Measurements from ENCODE around the gene PROP1.

Gene PROP1

GRCh38 chr5:177992466-177992865 lies 3.6 kb downstream of the PROP1 start:
- peaks cover 0 to 43% of the 10 kb centered on the region in 2 experiments for H3K27me3 ChIP-seq (ENCODE audit: control insufficient read depth in 1 of 2, insufficient read depth in 1 of 2, low read length in 2 of 2)
- no peak overlapping the region for H3K4me2 ChIP-seq (ENCODE audit: low read length, poor library complexity, severe bottlenecking)
- WGBS = 78% methylated on average over 6 of the region's 6 CpGs

DNA sequence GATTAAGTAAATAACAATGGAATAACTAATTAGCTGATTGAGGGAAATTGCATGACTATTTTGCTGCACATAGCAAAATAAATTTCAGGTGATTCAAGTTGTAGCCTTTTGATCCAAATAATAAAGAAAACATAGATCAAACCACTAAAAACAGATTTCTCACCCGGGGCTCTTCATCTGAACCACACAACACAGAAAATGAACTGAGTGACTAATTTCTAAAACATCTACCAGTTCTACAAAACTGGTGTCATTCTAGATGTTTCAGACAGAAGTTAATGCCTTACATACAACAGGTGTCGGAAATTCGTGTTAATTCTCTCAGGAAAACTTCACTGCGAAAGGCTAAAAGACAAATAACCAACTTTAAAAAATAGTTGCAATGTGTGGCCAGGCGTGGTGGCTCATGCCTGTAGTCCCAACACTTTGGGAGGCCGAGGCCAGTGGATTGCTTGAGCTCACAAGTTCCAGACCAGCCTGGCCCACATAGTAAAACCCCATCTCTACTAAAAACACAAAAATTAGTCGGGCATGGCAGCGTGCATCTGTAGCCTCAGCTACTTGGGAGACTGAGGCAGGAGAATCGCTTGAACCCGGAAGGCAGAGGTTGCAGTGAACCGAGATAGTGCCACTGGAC lies 6.9 kb downstream of the PROP1 start:
- no peak overlapping the region for H3K4me2 ChIP-seq (ENCODE audit: low read length, poor library complexity, severe bottlenecking)
- no peak overlapping the region for H3K4ac ChIP-seq (ENCODE audit: low read depth in 1 of 2, low read length in 2 of 2)
- H2BK12ac ChIP-seq (ENCODE audit: low read length in 2 of 2) = no peak overlapping the region
- H4K91ac ChIP-seq (ENCODE audit: low read length) = no peak overlapping the region
- no peak overlapping the region for H2AK5ac ChIP-seq (ENCODE audit: low read length, severe bottlenecking)
- H3K36me3 ChIP-seq (ENCODE audit: control insufficient read depth in 1 of 2, insufficient read depth in 2 of 2, low read depth in 1 of 2, low read length in 2 of 2) = no peaks in the 10 kb centered on the region
- no peak overlapping the region for H3K27ac ChIP-seq (ENCODE audit: low read length, poor library complexity, severe bottlenecking)
- H3K23ac ChIP-seq (ENCODE audit: low read length in 2 of 2) = no peak overlapping the region
- no peak overlapping the region for H2AFZ ChIP-seq (ENCODE audit: low read depth, low read length)
- H3K9ac ChIP-seq (ENCODE audit: low read length) = no peak overlapping the region
- peaks cover 0 to 43% of the 10 kb centered on the region in 2 experiments for H3K27me3 ChIP-seq (ENCODE audit: control insufficient read depth in 1 of 2, insufficient read depth in 1 of 2, low read length in 2 of 2)
- H4K8ac ChIP-seq (ENCODE audit: low read length) = no peak overlapping the region
- WGBS = 88% methylated on average over 10 of the region's 11 CpGs
- H3K4me1 ChIP-seq (ENCODE audit: control insufficient read depth, insufficient read depth, low read depth, low read length) = no peaks in the 10 kb centered on the region
- no peak overlapping the region for H3K4me3 ChIP-seq (ENCODE audit: insufficient read depth in 1 of 2, low read depth in 1 of 2, low read length in 2 of 2)
- no peaks in the 10 kb centered on the region for H3K9me3 ChIP-seq (ENCODE audit: control insufficient read depth, low read length)
- no peak overlapping the region for H2BK120ac ChIP-seq (ENCODE audit: low read depth, low read length)
- no peak overlapping the region for H3K18ac ChIP-seq (ENCODE audit: low read depth in 1 of 2, low read length in 2 of 2)
- H3K14ac ChIP-seq (ENCODE audit: low read length in 2 of 2) = no peak overlapping the region
- no peak for DNase-seq
- no peak overlapping the region for H2BK5ac ChIP-seq (ENCODE audit: low read depth, low read length, poor library complexity, severe bottlenecking)
- no peak overlapping the region for H2BK15ac ChIP-seq (ENCODE audit: low read depth, poor library complexity, severe bottlenecking)
- H3K79me1 ChIP-seq (replicated peaks; ENCODE audit: low read length, poor library complexity, severe bottlenecking) = no peaks in the 10 kb centered on the region

More at GRCh38 chr5:177992466-177992865, 3.6 kb downstream of the PROP1 start:
- H2AFZ ChIP-seq (ENCODE audit: low read depth, low read length) = no peak overlapping the region
- no peak overlapping the region for H4K91ac ChIP-seq (ENCODE audit: low read length)
- no peaks in the 10 kb centered on the region for H3K9me3 ChIP-seq (ENCODE audit: control insufficient read depth, low read length)
- no peak overlapping the region for H3K4ac ChIP-seq (ENCODE audit: low read depth in 1 of 2, low read length in 2 of 2)
- no peak for DNase-seq
- no peak overlapping the region for H3K9ac ChIP-seq (ENCODE audit: low read length)
- no peak overlapping the region for H2BK15ac ChIP-seq (ENCODE audit: low read depth, poor library complexity, severe bottlenecking)
- H2BK12ac ChIP-seq (ENCODE audit: low read length in 2 of 2) = no peak overlapping the region
- H2AK5ac ChIP-seq (ENCODE audit: low read length, severe bottlenecking) = no peak overlapping the region
- no peak overlapping the region for H3K14ac ChIP-seq (ENCODE audit: low read length in 2 of 2)
- H2BK5ac ChIP-seq (ENCODE audit: low read depth, low read length, poor library complexity, severe bottlenecking) = no peak overlapping the region
- no peak overlapping the region for H3K23ac ChIP-seq (ENCODE audit: low read length in 2 of 2)
- no peaks in the 10 kb centered on the region for H3K36me3 ChIP-seq (ENCODE audit: control insufficient read depth in 1 of 2, insufficient read depth in 2 of 2, low read depth in 1 of 2, low read length in 2 of 2)
- H3K4me1 ChIP-seq (ENCODE audit: control insufficient read depth, insufficient read depth, low read depth, low read length) = peaks cover 3% of the 10 kb centered on the region
- H3K4me3 ChIP-seq (ENCODE audit: insufficient read depth in 1 of 2, low read depth in 1 of 2, low read length in 2 of 2) = no peak overlapping the region
- no peaks in the 10 kb centered on the region for H3K79me1 ChIP-seq (replicated peaks; ENCODE audit: low read length, poor library complexity, severe bottlenecking)
- no peak overlapping the region for H2BK120ac ChIP-seq (ENCODE audit: low read depth, low read length)
- H4K8ac ChIP-seq (ENCODE audit: low read length) = no peak overlapping the region
- no peak overlapping the region for H3K27ac ChIP-seq (ENCODE audit: low read length, poor library complexity, severe bottlenecking)
- no peak overlapping the region for H3K18ac ChIP-seq (ENCODE audit: low read depth in 1 of 2, low read length in 2 of 2)

DNA sequence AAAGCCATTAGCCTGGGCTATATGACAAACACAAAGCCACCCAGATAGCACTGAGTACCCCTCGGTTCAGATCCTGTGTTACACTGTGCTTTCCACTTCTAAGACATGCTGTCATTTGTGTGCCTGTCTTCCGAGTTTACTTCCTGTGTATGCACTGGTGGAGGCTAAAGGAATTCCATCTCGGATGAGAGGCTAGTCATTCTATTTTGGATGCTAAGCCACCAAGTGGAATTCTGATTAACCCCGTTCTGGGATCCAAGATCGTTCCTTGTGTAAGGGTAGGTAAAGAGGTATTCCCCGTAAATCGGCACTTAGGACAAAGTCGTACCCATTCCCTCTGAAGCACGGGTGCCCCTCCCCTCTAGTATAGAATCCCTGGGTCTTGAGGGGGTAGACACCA lies 8.7 kb downstream of the PROP1 start:
- no peak overlapping the region for H2AK5ac ChIP-seq (ENCODE audit: low read length, severe bottlenecking)
- DNase-seq = no peak
- H2AFZ ChIP-seq (ENCODE audit: low read depth, low read length) = no peak overlapping the region
- no peak overlapping the region for H4K91ac ChIP-seq (ENCODE audit: low read length)
- no peaks in the 10 kb centered on the region for H3K36me3 ChIP-seq (ENCODE audit: control insufficient read depth in 1 of 2, insufficient read depth in 2 of 2, low read depth in 1 of 2, low read length in 2 of 2)
- no peak overlapping the region for H3K27ac ChIP-seq (ENCODE audit: low read length, poor library complexity, severe bottlenecking)
- no peak overlapping the region for H2BK120ac ChIP-seq (ENCODE audit: low read depth, low read length)
- no peak overlapping the region for H2BK5ac ChIP-seq (ENCODE audit: low read depth, low read length, poor library complexity, severe bottlenecking)
- H3K9me3 ChIP-seq (ENCODE audit: control insufficient read depth, low read length) = no peaks in the 10 kb centered on the region
- peaks cover 0 to 52% of the 10 kb centered on the region in 2 experiments for H3K27me3 ChIP-seq (ENCODE audit: control insufficient read depth in 1 of 2, insufficient read depth in 1 of 2, low read length in 2 of 2)
- no peaks in the 10 kb centered on the region for H3K4me1 ChIP-seq (ENCODE audit: control insufficient read depth, insufficient read depth, low read depth, low read length)
- no peaks in the 10 kb centered on the region for H3K79me1 ChIP-seq (replicated peaks; ENCODE audit: low read length, poor library complexity, severe bottlenecking)
- H3K9ac ChIP-seq (ENCODE audit: low read length) = no peak overlapping the region
- no peak overlapping the region for H3K4me2 ChIP-seq (ENCODE audit: low read length, poor library complexity, severe bottlenecking)
- H2BK15ac ChIP-seq (ENCODE audit: low read depth, poor library complexity, severe bottlenecking) = no peak overlapping the region
- no peak overlapping the region for H3K4ac ChIP-seq (ENCODE audit: low read depth in 1 of 2, low read length in 2 of 2)
- no peak overlapping the region for H2BK12ac ChIP-seq (ENCODE audit: low read length in 2 of 2)
- WGBS = 78% methylated on average over 9 of the region's 9 CpGs
- H3K4me3 ChIP-seq (ENCODE audit: insufficient read depth in 1 of 2, low read depth in 1 of 2, low read length in 2 of 2) = no peak overlapping the region
- H3K18ac ChIP-seq (ENCODE audit: low read depth in 1 of 2, low read length in 2 of 2) = no peak overlapping the region
- H3K23ac ChIP-seq (ENCODE audit: low read length in 2 of 2) = no peak overlapping the region
- no peak overlapping the region for H3K14ac ChIP-seq (ENCODE audit: low read length in 2 of 2)
- H4K8ac ChIP-seq (ENCODE audit: low read length) = no peak overlapping the region

GRCh38 chr5:177985430-177986040 lies 10.5 kb downstream of the PROP1 start:
- Histone ChIP-seq H2BK12ac (ENCODE audit: low read length in 2 of 2) (no peak overlapping the region), H3K27ac (ENCODE audit: low read length, poor library complexity, severe bottlenecking) (no peak overlapping the region), H3K4me1 (ENCODE audit: control insufficient read depth, insufficient read depth, low read depth, low read length) (no peaks in the 10 kb centered on the region), H3K18ac (ENCODE audit: low read depth in 1 of 2, low read length in 2 of 2) (no peak overlapping the region), H3K9me3 (ENCODE audit: control insufficient read depth, low read length) (no peaks in the 10 kb centered on the region), H2AFZ (ENCODE audit: low read depth, low read length) (no peak overlapping the region), H2AK5ac (ENCODE audit: low read length, severe bottlenecking) (no peak overlapping the region), H2BK15ac (ENCODE audit: low read depth, poor library complexity, severe bottlenecking) (no peak overlapping the region), H2BK120ac (ENCODE audit: low read depth, low read length) (no peak overlapping the region), H4K8ac (ENCODE audit: low read length) (no peak overlapping the region), H3K14ac (ENCODE audit: low read length in 2 of 2) (no peak overlapping the region), H3K79me1 (replicated peaks; ENCODE audit: low read length, poor library complexity, severe bottlenecking) (no peaks in the 10 kb centered on the region), H3K23ac (ENCODE audit: low read length in 2 of 2) (no peak overlapping the region), H3K36me3 (ENCODE audit: control insufficient read depth in 1 of 2, insufficient read depth in 2 of 2, low read depth in 1 of 2, low read length in 2 of 2) (no peaks in the 10 kb centered on the region), H3K4me2 (ENCODE audit: low read length, poor library complexity, severe bottlenecking) (no peak overlapping the region), H3K4ac (ENCODE audit: low read depth in 1 of 2, low read length in 2 of 2) (no peak overlapping the region), H3K4me3 (ENCODE audit: insufficient read depth in 1 of 2, low read depth in 1 of 2, low read length in 2 of 2) (peak overlapping the region in 1 of 2 experiments; percentile 24), H2BK5ac (ENCODE audit: low read depth, low read length, poor library complexity, severe bottlenecking) (no peak overlapping the region), H3K27me3 (ENCODE audit: control insufficient read depth in 1 of 2, insufficient read depth in 1 of 2, low read length in 2 of 2) (peaks cover 0 to 63% of the 10 kb centered on the region in 2 experiments), H3K9ac (ENCODE audit: low read length) (no peak overlapping the region), H4K91ac (ENCODE audit: low read length) (no peak overlapping the region)
- DNase-seq = no peak
- WGBS = 92% methylated on average over 48 of the region's 50 CpGs

Measured in mesenchymal stem cell (in vitro differentiated cells and primary cell).